HepG2 (cell line): ENCODE results near the gene SYNPO2L. TPM values are rescaled to one million over a fixed set of nuclear protein-coding genes. Genes with fewer than 3 reads are reported as not detected.

Experiments
- ATAC-seq: fragments of 200-7000 bp; cut with Tn5 transposase; 3 replicates; pipeline ENCODE4 v1.9.1; 2020; ENCODE audit warnings: mild to moderate bottlenecking, moderate library complexity
- BruUV-seq: library from RNA; stranded (reverse); fragments of 400-500 nt; replicated peaks from 2 replicates; lab custom pipeline; 2021; lab: Mats Ljungman, UMichigan
- CTCF ChIA-PET: fragments of 300-600 bp; formaldehyde crosslinking; extraction: SDS; loops from one replicate; lab custom pipeline; 2021; ENCODE audit warnings: low total read pairs, inconsistent platforms, low intra/inter-chr PET ratio; lab: Yijun Ruan, JAX
- POLR2A ChIA-PET: fragments of 350-600 bp; sonication (Branson Sonifier 250); formaldehyde crosslinking; loops from one replicate; lab custom pipeline; 2020; ENCODE audit warnings: antibody characterized with exemption, inconsistent platforms; lab: Yijun Ruan, JAX
- DNase-seq: peaks from one replicate; pipeline ENCODE4 v3.0.0-alpha.2; 2015; ENCODE audit warnings: low spot score
- FAIRE-seq: peaks from 3 replicates; lab custom pipeline; 2011; peaks lifted over from hg19 to GRCh38; lab: Jason Lieb, UNC
- H2AFZ ChIP-seq: one replicate; pipeline ENCODE4 v1.6.1; 2011; ENCODE audit warnings: low read length, inconsistent platforms
- H3K27ac ChIP-seq: fragments of 300-600 bp; 3 replicates; pipeline ENCODE4 v1.8.0; 2011; ENCODE audit warnings: mixed run types, mild to moderate bottlenecking, mixed read lengths, low read length, inconsistent platforms; ENCODE audit not compliant: insufficient read depth; ENCODE audit errors: extremely low read length
- H3K27me3 ChIP-seq, 2 experiments: fragments of 200-600 bp in 1 of 2; 2 replicates in 1 of 2; 3 replicates in 1 of 2; pipeline versions ENCODE4 v1.6.0 to v1.8.0; 2011; ENCODE audit warnings: low read length in 2 of 2, mild to moderate bottlenecking in 2 of 2, moderate library complexity in 2 of 2, inconsistent platforms in 1 of 2; ENCODE audit not compliant: insufficient read depth in 2 of 2, control insufficient read depth in 1 of 2
- H3K36me3 ChIP-seq, 2 experiments: fragments of 200-600 bp in 1 of 2; replicated peaks in 1 of 2; 2 replicates in 1 of 2; 3 replicates in 1 of 2; pipeline versions ENCODE4 v1.5.1 to v1.8.0; 2011; ENCODE audit warnings: low read length in 2 of 2, inconsistent platforms in 1 of 2; ENCODE audit not compliant: insufficient read depth in 2 of 2, control insufficient read depth in 1 of 2
- H3K4me1 ChIP-seq: 2 replicates; pipeline ENCODE4 v1.5.1; 2012; ENCODE audit warnings: low read length, inconsistent platforms; ENCODE audit not compliant: insufficient read depth
- H3K4me2 ChIP-seq: 2 replicates; pipeline ENCODE4 v1.6.0; 2011; ENCODE audit warnings: low read depth, low read length, inconsistent platforms
- H3K4me3 ChIP-seq, 3 experiments: fragments of 200-600 bp in 1 of 3; sonication (generic), shearing (Covaris generic) in 1 of 3; replicated peaks in 1 of 3; 2 replicates each; pipeline ENCODE4 v1.5.1; 2011 to 2016; ENCODE audit warnings: low read length in 3 of 3, inconsistent platforms in 2 of 3, low read depth in 2 of 3, mild to moderate bottlenecking in 2 of 3, control low read depth in 1 of 3, mixed read lengths in 1 of 3; ENCODE audit not compliant: insufficient read depth in 1 of 3
- H3K79me2 ChIP-seq: one replicate; pipeline ENCODE4 v1.6.1; 2011; ENCODE audit warnings: low read length, inconsistent platforms; ENCODE audit not compliant: insufficient read depth
- H3K9ac ChIP-seq: 2 replicates; pipeline ENCODE4 v1.6.0; 2011; ENCODE audit warnings: mild to moderate bottlenecking, low read depth, low read length, inconsistent platforms; ENCODE audit not compliant: insufficient read depth
- H3K9me3 ChIP-seq: 2 replicates; pipeline ENCODE4 v1.5.1; 2012; ENCODE audit warnings: mild to moderate bottlenecking, low read length
- H4K20me1 ChIP-seq: 2 replicates; pipeline ENCODE4 v1.6.0; 2011; ENCODE audit warnings: inconsistent platforms, mild to moderate bottlenecking, low read length, moderate library complexity; ENCODE audit not compliant: insufficient read depth
- EED ChIP-seq: sonication (generic); formaldehyde crosslinking; IDR thresholded peaks from 2 replicates; pipeline ENCODE4 v1.5.0; 2020; ENCODE audit warnings: mild to moderate bottlenecking, missing genetic modification reagents
- FOSL2 ChIP-seq: sonication (generic); formaldehyde crosslinking; IDR thresholded peaks from 2 replicates; pipeline ENCODE4 v1.4.0; 2020; ENCODE audit warnings: missing genetic modification reagents
- MED1 ChIP-seq: sonication (generic); formaldehyde crosslinking; IDR thresholded peaks from 2 replicates; pipeline ENCODE4 v1.4.0; 2020; ENCODE audit warnings: missing genetic modification reagents
- MIXL1 ChIP-seq: IDR thresholded peaks from 2 replicates; pipeline ENCODE4 v1.6.1; 2016
- RXRA ChIP-seq: sonication (generic); formaldehyde crosslinking; IDR thresholded peaks from 2 replicates; pipeline ENCODE4 v1.5.1; 2020; ENCODE audit warnings: missing genetic modification reagents
- SMC3 ChIP-seq: IDR thresholded peaks from 2 replicates; pipeline ENCODE4 v1.6.1; 2011; ENCODE audit warnings: low read length, improper control_type of control experiment
- SOX5 ChIP-seq: IDR thresholded peaks from 2 replicates; pipeline ENCODE4 v1.6.1; 2016; ENCODE audit warnings: borderline replicate concordance
- SP2 ChIP-seq: sonication (generic); formaldehyde crosslinking; IDR thresholded peaks from 2 replicates; pipeline ENCODE4 v1.5.1; 2020; ENCODE audit warnings: mild to moderate bottlenecking, missing genetic modification reagents
- STAG1 ChIP-seq: sonication (generic); formaldehyde crosslinking; IDR thresholded peaks from 2 replicates; pipeline ENCODE4 v1.4.0; 2020; ENCODE audit warnings: missing genetic modification reagents
- TP53 ChIP-seq: sonication (generic); formaldehyde crosslinking; conservative IDR thresholded peaks from 2 replicates; pipeline ENCODE4 v1.4.0; 2020; ENCODE audit warnings: missing genetic modification reagents
- XRCC5 ChIP-seq: fragments of 200-400 bp; formaldehyde crosslinking; optimal IDR thresholded peaks from 2 replicates; pipeline ENCODE3; 2017; ENCODE audit warnings: mild to moderate bottlenecking, low read length
- ZEB1 ChIP-seq: IDR thresholded peaks from 2 replicates; pipeline ENCODE4 v1.6.1; 2012; ENCODE audit warnings: mild to moderate bottlenecking, low read depth, inconsistent platforms; ENCODE audit not compliant: insufficient replicate concordance
- ZNF20 ChIP-seq: sonication (generic); formaldehyde crosslinking; IDR thresholded peaks from 2 replicates; pipeline ENCODE4 v1.4.0; 2020; ENCODE audit warnings: mild to moderate bottlenecking, moderate library complexity, missing genetic modification reagents
- WGBS: methylation state at CpG from one replicate; pipeline ENCODE4 v1.1.6; 2017; ENCODE audit warnings: low lambda C conversion rate; 5-methylcytosine and 5-hydroxymethylcytosine counted together
- in situ Hi-C: cut with HindIII; loops from 2 replicates; pipeline ENCODE4 v1.10.0; 2017; ENCODE audit warnings: low pct_unique_long_range_greater_than_20kb; ENCODE audit not compliant: extremely low pct_ligation_motif_present
- intact Hi-C: fragments of 100-400 bp; cut with micrococcal nuclease; formaldehyde crosslinking; loops from one replicate; pipeline ENCODE4 v1.10.0; 2022; ENCODE audit not compliant: unreplicated experiment
- polyA plus RNA-seq, 8 experiments: library from polyadenylated mRNA; depleted of rRNA in 3 of 8; stranded (reverse) in 7 of 8; unstranded in 1 of 8; fragments of >200 nt; fragmentation: Illumina TruSeq in 4 of 8; extraction: Trizol in 4 of 8; gene quantifications; 2 replicates each; pipeline versions ENCODE4 v1.2.1 to v1.2.3, GENCODE V29; 2011 to 2016; ENCODE audit warnings: low read depth in 4 of 8, missing spikeins in 1 of 8, mixed read lengths in 1 of 8; ENCODE audit not compliant: insufficient read depth in 1 of 8
- total RNA-seq, 5 experiments: library from RNA; depleted of rRNA; stranded (reverse); fragments of >200 nt; fragmentation: Illumina TruSeq; extraction: Trizol; gene quantifications; 2 replicates each; pipeline ENCODE4 v1.2.3, GENCODE V29; 2016; ENCODE audit warnings: low read depth in 1 of 5
- TF ChIP-seq, protein P1 (sequence below): sonication (generic); formaldehyde crosslinking; IDR thresholded peaks from 2 replicates; pipeline ENCODE4 v1.8.0; 2022; ENCODE audit warnings: missing genetic modification reagents, low read depth, mild to moderate bottlenecking, borderline replicate concordance
- TF ChIP-seq, protein P2 (sequence below): sonication (generic); formaldehyde crosslinking; IDR thresholded peaks from 2 replicates; pipeline ENCODE4 v1.9.0; 2021; ENCODE audit warnings: missing genetic modification reagents, mild to moderate bottlenecking, borderline replicate concordance
- TF ChIP-seq, protein P3 (sequence below): IDR thresholded peaks from 2 replicates; pipeline ENCODE4 v1.6.1; 2016; ENCODE audit warnings: low read depth, missing genetic modification reagents, missing compliant biosample characterization
- TF ChIP-seq, protein P4 (sequence below): sonication (generic); formaldehyde crosslinking; IDR thresholded peaks from 2 replicates; pipeline ENCODE4 v1.8.0; 2022; ENCODE audit warnings: missing genetic modification reagents, mild to moderate bottlenecking, borderline replicate concordance
- TF ChIP-seq, protein P5 (sequence below): sonication (generic); formaldehyde crosslinking; IDR thresholded peaks from 2 replicates; pipeline ENCODE4 v1.5.1; 2020; ENCODE audit warnings: missing genetic modification reagents, mild to moderate bottlenecking, borderline replicate concordance

SYNPO2L gene
- total and polyA plus RNA-seq, 2 of the 13 experiments (the other 11 are each of a cell fraction or from before 2014, with no cell fraction given): not detected

DNA sequence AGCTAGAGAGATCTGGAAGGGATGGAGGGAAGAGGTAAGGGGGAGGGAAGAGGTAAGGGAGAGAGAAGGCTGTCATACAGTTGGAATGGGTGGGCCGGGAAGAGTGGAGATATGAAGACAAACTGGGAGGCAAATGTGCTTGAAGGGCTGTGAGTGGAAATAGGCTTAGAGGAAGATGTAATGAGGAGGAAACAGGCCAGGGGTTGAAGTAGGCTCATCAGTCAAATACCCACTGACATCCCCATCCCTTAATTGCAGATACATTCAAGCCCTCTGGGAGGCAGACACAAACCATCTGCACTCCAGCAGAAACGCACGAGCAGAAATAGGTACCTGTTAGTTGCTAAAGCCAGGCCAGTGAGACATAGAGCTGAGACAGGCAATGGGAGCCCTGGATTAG, 2.1 kb downstream of the SYNPO2L start:
- ATAC-seq (peak; percentile 86), DNase-seq (peak; percentile 61), FAIRE-seq (peak; percentile 50)
- in situ Hi-C loops: no loop called here
- CTCF ChIA-PET: no interaction called here
- POLR2A ChIA-PET: no interaction called here
- H2AFZ ChIP-seq: no peak overlapping the region
- no peaks in the 10 kb centered on the region for H3K79me2 ChIP-seq
- H3K36me3 ChIP-seq: no peaks in the 10 kb centered on the region
- peaks cover 15% of the 10 kb centered on the region for H3K4me1 ChIP-seq
- BruUV-seq: no TSS peak
- no peaks in the 10 kb centered on the region for H3K9me3 ChIP-seq
- 1% methylated on average over 3 of the region's 3 CpGs for WGBS
- H3K27ac ChIP-seq: no peak overlapping the region
- no peak overlapping the region for H3K4me3 ChIP-seq
- intact Hi-C loops: no loop called here
- peaks cover 2 to 6% of the 10 kb centered on the region in 2 experiments; a peak in 1 of 5 replicates for H3K27me3 ChIP-seq
- peak overlapping the region; percentile 20; the same call in 1 of the 2 replicates for H3K4me2 ChIP-seq
- H4K20me1 ChIP-seq: no peaks in the 10 kb centered on the region
- no peak overlapping the region for H3K9ac ChIP-seq
- TF ChIP-seq, protein P1, sequence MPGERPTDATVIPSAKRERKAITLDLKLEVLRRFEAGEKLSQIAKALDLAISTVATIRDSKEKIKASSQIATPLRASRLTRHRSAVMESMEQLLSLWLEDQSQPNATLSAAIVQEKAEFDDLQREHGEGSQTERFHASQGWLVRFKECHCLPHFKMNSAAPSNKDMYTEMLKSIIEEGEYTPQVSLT (CRISPR knock-in tag): no peak
- TF ChIP-seq MIXL1 (CRISPR knock-in tag): 0 out of 2 replicates have a peak, but pooled peaks have one; percentile 47
- no peak for TF ChIP-seq ZEB1
- TF ChIP-seq, protein P2, sequence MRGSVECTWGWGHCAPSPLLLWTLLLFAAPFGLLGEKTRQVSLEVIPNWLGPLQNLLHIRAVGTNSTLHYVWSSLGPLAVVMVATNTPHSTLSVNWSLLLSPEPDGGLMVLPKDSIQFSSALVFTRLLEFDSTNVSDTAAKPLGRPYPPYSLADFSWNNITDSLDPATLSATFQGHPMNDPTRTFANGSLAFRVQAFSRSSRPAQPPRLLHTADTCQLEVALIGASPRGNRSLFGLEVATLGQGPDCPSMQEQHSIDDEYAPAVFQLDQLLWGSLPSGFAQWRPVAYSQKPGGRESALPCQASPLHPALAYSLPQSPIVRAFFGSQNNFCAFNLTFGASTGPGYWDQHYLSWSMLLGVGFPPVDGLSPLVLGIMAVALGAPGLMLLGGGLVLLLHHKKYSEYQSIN: no peak
- TF ChIP-seq MED1: no peak
- TF ChIP-seq, protein P3, sequence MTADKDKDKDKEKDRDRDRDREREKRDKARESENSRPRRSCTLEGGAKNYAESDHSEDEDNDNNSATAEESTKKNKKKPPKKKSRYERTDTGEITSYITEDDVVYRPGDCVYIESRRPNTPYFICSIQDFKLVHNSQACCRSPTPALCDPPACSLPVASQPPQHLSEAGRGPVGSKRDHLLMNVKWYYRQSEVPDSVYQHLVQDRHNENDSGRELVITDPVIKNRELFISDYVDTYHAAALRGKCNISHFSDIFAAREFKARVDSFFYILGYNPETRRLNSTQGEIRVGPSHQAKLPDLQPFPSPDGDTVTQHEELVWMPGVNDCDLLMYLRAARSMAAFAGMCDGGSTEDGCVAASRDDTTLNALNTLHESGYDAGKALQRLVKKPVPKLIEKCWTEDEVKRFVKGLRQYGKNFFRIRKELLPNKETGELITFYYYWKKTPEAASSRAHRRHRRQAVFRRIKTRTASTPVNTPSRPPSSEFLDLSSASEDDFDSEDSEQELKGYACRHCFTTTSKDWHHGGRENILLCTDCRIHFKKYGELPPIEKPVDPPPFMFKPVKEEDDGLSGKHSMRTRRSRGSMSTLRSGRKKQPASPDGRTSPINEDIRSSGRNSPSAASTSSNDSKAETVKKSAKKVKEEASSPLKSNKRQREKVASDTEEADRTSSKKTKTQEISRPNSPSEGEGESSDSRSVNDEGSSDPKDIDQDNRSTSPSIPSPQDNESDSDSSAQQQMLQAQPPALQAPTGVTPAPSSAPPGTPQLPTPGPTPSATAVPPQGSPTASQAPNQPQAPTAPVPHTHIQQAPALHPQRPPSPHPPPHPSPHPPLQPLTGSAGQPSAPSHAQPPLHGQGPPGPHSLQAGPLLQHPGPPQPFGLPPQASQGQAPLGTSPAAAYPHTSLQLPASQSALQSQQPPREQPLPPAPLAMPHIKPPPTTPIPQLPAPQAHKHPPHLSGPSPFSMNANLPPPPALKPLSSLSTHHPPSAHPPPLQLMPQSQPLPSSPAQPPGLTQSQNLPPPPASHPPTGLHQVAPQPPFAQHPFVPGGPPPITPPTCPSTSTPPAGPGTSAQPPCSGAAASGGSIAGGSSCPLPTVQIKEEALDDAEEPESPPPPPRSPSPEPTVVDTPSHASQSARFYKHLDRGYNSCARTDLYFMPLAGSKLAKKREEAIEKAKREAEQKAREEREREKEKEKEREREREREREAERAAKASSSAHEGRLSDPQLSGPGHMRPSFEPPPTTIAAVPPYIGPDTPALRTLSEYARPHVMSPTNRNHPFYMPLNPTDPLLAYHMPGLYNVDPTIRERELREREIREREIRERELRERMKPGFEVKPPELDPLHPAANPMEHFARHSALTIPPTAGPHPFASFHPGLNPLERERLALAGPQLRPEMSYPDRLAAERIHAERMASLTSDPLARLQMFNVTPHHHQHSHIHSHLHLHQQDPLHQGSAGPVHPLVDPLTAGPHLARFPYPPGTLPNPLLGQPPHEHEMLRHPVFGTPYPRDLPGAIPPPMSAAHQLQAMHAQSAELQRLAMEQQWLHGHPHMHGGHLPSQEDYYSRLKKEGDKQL: no peak
- peak; percentile 73 for TF ChIP-seq SMC3
- peak; percentile 34 for TF ChIP-seq XRCC5
- TF ChIP-seq ZNF20 (CRISPR knock-in tag): no peak
- no peak for TF ChIP-seq TP53 (CRISPR knock-in tag)
- TF ChIP-seq SOX5 (CRISPR knock-in tag): no peak
- peak; percentile 83 for TF ChIP-seq STAG1 (CRISPR knock-in tag)
- no peak for TF ChIP-seq SP2 (CRISPR knock-in tag)
- no peak for TF ChIP-seq EED (CRISPR knock-in tag)
- TF ChIP-seq FOSL2: 0 out of 2 replicates have a peak, but pooled peaks have one; percentile 17
- TF ChIP-seq RXRA (CRISPR knock-in tag): no peak
- TF ChIP-seq, protein P4, sequence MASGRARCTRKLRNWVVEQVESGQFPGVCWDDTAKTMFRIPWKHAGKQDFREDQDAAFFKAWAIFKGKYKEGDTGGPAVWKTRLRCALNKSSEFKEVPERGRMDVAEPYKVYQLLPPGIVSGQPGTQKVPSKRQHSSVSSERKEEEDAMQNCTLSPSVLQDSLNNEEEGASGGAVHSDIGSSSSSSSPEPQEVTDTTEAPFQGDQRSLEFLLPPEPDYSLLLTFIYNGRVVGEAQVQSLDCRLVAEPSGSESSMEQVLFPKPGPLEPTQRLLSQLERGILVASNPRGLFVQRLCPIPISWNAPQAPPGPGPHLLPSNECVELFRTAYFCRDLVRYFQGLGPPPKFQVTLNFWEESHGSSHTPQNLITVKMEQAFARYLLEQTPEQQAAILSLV: no peak
- TF ChIP-seq, protein P5, sequence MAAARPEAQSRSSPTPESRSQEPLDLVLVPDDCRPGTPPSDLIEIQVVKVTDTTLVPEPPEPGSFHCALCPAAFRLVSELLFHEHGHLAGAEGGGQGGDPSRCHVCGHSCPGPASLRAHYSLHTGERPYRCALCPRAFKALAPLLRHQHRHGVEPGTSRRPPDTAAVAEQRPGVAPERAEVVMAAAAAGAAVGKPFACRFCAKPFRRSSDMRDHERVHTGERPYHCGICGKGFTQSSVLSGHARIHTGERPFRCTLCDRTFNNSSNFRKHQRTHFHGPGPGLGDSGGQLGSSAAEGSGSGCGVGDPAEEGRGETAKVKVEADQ (CRISPR knock-in tag): no peak
